ENCODE data around the gene CCT6A. TPM values are rescaled to one million over a fixed set of nuclear protein-coding genes. Genes with fewer than 3 reads are reported as not detected.
A peak's percentile ranks its signal among the peaks of the same experiment; 100 is the strongest.
"Not testable (repeated sequence)": the region's sequence is repeated elsewhere in the genome, so short reads cannot be mapped to it uniquely, and the experiment has no call there.

Gene CCT6A
- total RNA-seq, 1 donor from 2014 or later: 67.2 TPM

DNA sequence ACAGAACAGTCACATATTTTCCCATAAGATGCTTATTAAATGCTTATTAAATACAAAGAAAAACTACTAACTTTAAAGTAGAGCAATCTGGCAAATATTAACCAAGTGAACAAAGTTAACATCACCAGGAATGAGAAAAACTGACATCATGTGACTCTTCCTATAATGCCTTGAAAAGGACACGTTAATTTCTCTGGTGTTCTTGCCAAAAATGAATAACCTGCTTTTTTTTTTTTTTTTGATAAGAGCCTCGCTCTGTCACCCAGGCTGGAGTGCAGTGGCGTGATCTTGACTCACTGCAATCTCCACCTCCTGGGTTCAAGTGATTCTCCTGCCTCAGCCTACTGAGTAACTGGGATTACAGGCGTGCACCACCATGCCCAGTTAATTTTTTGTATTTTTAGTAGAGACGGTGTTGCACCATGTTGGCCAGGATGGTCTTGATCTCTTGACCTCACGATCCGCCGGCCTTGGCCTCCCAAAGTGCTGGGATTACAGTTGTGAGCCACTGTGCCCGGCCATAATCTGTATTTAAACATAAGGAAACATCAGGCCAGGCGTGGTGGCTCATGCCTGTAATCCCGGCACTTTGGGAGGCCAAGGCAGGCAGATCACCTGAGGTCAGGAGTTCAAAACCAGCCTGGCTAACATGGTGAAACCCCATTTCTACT lies 4.0 kb upstream of the CCT6A start:
- intact Hi-C loops (cut with DNase I); DNase-seq; ATAC-seq (ENCODE audit: poor library complexity): not testable (repeated sequence)

GRCh38 chr7:56048245-56048644 lies 3.3 kb upstream of the CCT6A start:
- no peak for DNase-seq
- no peak for ATAC-seq (ENCODE audit: poor library complexity)
- intact Hi-C loops (cut with DNase I): no loop called here

DNA sequence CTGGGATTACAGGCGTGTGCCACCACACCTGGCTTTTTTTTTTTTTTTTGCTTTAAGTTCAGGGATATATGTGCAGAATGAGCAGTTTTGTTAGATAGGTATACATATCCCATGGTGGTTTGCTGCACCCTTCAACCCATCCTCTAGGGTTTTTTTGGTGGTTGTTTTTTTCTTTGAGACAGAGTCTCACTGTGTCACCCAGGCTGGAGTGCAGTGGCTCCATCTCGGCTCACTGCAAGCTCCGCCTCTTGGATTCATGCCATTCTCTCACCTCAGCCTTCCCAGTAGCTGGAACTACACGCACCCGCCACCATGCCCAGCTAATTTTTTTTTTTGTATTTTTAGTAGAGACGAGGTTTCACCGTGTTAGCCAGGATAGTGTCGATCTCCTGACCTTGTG lies 2.8 kb upstream of the CCT6A start:
- intact Hi-C loops (cut with DNase I); ATAC-seq (ENCODE audit: poor library complexity); DNase-seq: not testable (repeated sequence)

GRCh38 chr7:56051053-56051338 lies 569 bp upstream of the CCT6A start:
- intact Hi-C loops (cut with DNase I): no loop called here

DNA sequence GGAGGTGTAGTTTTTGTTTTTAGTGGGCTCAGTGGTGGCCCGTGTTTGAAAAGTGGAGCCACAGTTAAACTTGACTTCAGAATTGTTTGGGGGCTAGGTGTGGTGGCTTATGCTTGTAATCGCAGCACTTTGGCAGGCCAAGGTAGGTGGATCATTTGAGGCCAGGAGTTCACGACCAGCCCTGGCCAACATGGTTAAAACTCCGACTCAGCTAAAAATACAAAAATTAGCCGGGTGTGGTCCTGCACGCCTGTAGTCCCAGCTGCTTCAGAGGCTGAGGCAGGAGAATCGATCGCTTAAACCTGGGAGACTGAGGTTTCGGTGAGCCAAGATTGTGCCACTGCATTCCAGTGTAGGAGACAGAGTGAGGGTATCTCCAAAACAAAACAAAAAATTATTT lies 1.8 kb downstream of the CCT6A start:
- intact Hi-C loops (cut with DNase I): no loop called here
- DNase-seq: no peak
- no peak for ATAC-seq (ENCODE audit: poor library complexity)

More at GRCh38 chr7:56051053-56051338, 569 bp upstream of the CCT6A start:
- DNase-seq (no peak), ATAC-seq (ENCODE audit: poor library complexity) (no peak)

GRCh38 chr7:56053993-56054392 lies 2.4 kb downstream of the CCT6A start:
- intact Hi-C loops (cut with DNase I): no loop called here
- ATAC-seq (ENCODE audit: poor library complexity): no peak
- DNase-seq: no peak

DNA sequence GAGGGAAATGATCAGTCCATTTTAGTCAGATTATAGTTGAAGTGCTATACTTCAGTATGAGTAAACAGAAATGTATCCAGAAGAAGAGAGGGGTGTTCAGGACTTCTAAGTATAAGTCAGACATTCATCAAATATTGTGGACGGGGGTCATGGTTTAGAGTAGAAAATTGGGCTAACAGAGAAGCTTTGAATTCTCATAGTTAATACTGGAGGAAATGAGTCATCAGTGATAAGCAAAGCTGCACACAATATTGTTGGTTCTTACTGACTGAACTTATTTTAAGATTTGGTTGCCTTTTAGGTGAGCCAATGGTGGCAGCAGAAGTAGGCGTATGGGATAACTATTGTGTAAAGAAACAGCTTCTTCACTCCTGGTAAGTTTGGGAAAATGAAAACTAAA lies 10.8 kb downstream of the CCT6A start:
- ATAC-seq (ENCODE audit: poor library complexity): no peak
- DNase-seq: no peak
- intact Hi-C loops (cut with DNase I): no loop called here

DNA sequence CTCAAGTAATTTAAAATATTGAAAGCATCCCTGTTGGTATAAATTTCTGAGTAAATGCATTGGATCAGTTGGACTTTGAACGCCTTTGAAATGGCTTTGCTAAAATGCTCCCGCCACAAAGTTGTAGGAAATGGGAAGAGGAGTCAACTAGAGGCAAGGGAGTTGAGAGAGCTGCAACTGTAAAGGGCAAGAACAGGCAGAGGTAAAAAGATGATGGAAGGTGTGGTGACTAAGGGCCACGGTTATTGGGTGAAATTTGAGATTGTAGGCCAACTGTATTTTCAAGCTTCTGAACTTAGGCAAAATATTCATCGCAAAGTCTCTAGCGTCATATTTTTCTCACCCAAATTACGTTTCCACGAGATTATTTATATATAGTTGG lies 11.9 kb downstream of the CCT6A start:
- ATAC-seq (ENCODE audit: poor library complexity) (no peak), DNase-seq (no peak)
- intact Hi-C loops (cut with DNase I): no loop called here

- intact Hi-C loops (cut with DNase I): no loop called here
- peak; percentile 99 for ATAC-seq (ENCODE audit: poor library complexity)
Observed at GRCh38 chr7:56063882-56064625, 12.5 kb downstream of the CCT6A start, which contains the start of gene SUMF2. Gene SUMF2 (plus strand): TSS chr7:56064286. CDS start chr7:56064312, 26 bp downstream.

GRCh38 chr7:56066376-56066775 lies 14.8 kb downstream of the CCT6A start:
- intact Hi-C loops (cut with DNase I): not testable (repeated sequence)
- peak; percentile 20 for DNase-seq

More at GRCh38 chr7:56063882-56064625, 12.5 kb downstream of the CCT6A start, which contains the start of gene SUMF2:
- peak; percentile 96 for DNase-seq

DNA sequence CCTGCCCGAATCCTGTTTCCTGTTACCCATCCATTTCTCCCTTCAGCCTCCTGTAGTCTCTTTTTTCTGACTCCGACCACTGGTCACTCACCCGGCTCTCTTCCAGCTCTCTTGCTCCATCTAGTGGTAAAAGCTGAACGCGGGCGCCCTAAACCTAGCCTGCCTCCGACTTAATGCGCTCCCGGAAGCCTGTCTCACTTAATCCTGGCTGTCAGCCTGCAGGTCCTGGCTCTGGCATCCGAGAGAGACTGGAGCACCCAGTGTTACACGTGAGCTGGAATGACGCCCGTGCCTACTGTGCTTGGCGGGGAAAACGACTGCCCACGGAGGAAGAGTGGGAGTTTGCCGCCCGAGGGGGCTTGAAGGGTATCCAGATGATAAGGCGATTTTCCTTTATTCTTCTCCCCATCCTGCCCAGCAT lies 22.8 kb downstream of the CCT6A start:
- ATAC-seq (ENCODE audit: poor library complexity) (peak; percentile 90), DNase-seq (peak; percentile 91)
- intact Hi-C loops (cut with DNase I): loop anchor here (10.0 kb wide), 2 partner anchors 70 to 430 kb away; no protein-coding TSS in a partner anchor

More at GRCh38 chr7:56066376-56066775, 14.8 kb downstream of the CCT6A start:
- ATAC-seq (ENCODE audit: poor library complexity): not testable (repeated sequence)

DNA sequence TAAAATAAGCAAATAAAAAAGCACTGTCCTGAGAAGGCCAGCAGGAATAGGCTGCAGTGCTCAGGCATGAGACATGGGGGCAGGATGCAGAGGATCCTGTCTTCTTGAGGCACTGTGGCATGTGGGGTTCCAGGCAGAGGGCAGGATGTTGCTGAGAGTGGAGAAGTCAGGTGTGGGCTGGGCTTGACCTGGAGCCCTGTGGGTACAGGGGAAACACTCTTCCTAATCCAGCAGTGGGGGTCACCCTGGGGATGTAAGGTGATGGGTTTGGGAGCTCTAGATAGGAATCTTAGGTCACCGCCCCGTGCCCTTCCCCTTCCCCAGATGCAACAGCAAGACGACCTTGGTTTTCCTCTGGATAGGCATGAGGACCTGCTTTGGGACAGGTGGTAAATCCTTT lies 26.1 kb downstream of the CCT6A start:
- no peak for ATAC-seq (ENCODE audit: poor library complexity)
- DNase-seq: peak; percentile 17
- intact Hi-C loops (cut with DNase I): loop anchor here (10.0 kb wide), 2 partner anchors 73 to 433 kb away; no protein-coding TSS in a partner anchor

- ATAC-seq (ENCODE audit: poor library complexity): no peak
- peak; percentile 32 for DNase-seq
- intact Hi-C loops (cut with DNase I): loop anchor here (10.0 kb wide), 2 partner anchors 73 to 433 kb away; no protein-coding TSS in a partner anchor
Observed at GRCh38 chr7:56078196-56078595, 26.6 kb downstream of the CCT6A start.

DNA sequence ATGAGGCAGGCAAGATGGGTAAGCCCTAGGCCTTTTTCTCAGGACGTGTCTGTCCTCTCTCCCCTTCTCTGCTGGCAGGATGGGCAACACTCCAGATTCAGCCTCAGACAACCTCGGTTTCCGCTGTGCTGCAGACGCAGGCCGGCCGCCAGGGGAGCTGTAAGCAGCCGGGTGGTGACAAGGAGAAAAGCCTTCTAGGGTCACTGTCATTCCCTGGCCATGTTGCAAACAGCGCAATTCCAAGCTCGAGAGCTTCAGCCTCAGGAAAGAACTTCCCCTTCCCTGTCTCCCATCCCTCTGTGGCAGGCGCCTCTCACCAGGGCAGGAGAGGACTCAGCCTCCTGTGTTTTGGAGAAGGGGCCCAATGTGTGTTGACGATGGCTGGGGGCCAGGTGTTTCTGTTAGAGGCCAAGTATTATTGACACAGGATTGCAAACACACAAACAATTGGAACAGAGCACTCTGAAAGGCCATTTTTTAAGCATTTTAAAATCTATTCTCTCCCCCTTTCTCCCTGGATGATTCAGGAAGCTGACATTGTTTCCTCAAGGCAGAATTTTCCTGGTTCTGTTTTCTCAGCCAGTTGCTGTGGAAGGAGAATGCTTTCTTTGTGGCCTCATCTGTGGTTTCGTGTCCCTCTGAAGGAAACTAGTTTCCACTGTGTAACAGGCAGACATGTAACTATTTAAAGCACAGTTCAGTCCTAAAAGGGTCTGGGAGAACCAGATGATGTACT lies 28.1 kb downstream of the CCT6A start:
- ATAC-seq (ENCODE audit: poor library complexity): peak; percentile 89

DNA sequence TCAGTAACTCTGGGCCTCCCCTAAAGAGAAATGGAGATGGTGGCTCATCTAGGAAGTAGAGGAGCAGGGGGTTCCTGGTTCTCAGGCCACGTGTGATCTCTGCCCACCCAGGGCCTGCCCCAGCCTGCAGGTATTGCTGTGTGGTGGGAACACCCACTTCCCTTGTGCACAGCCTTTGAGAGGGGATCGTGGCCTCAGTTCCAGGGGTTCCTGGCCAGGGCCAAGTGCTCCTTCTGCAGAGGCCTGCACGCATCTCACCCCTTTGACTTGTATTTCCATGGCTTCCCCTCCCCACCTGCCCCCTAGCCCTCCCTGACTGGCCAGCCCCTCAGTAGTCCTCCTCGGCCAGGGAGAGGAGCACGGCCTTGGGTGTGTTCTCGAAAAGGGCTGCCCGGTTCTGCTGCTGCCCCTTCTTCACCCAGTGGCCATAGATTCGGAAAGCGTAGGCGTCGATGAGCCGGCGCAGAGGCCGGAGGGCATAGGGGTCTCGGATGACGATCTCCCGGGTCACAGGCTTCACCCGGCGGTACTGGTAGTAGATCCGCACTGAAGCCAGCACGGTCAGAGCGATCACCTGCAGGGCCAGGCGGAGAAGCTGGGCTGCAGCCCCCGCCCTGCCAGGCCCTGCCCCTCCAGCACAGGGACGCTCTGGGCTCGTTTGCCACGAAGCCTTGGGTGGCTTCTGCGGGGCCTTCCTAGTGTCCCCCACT lies 29.3 kb downstream of the CCT6A start:
- DNase-seq: peak; percentile 27
- intact Hi-C loops (cut with DNase I); ATAC-seq (ENCODE audit: poor library complexity): not testable (repeated sequence)

More for the DNA sequence above, 28.1 kb downstream of the CCT6A start:
- DNase-seq: peak; percentile 92
- intact Hi-C loops (cut with DNase I): loop anchor here (10.0 kb wide), 2 partner anchors 75 to 435 kb away; no protein-coding TSS in a partner anchor

- peak; percentile 38 for DNase-seq
- intact Hi-C loops (cut with DNase I): no loop called here
- ATAC-seq (ENCODE audit: poor library complexity): no peak
Observed at GRCh38 chr7:56081626-56082340, 30.2 kb downstream of the CCT6A start.

DNA sequence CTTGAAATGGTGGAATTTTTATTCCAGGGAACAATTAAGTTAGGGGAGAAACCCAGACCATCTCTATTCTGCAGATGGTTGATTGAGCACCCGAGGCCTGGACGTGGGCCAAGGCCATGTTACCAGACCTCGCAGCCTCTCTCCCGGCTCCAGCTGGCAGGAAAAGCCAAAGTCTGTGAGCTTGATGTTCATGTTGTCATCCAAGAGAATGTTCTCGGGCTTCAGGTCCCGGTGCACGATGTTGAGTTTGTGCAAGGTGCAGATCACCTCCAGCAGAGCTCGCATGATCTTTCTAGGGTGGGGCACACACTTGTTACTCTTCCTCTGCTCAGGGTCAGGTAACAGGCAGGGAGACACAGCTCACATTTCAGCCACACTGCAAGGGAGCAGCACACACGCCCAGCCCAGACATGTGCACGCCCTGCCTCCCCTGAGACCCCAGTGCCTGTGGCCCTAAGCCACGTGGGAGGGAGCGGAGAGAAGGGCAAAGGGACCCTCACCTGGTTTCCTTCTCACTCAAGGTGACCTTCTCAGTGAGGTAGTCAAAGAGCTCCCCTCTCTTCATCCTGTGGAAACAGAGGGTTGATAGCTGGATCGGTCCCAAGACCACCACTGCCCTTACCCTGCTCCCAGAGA lies 31.7 kb downstream of the CCT6A start:
- DNase-seq (peak; percentile 84), ATAC-seq (ENCODE audit: poor library complexity) (peak; percentile 57)
- intact Hi-C loops (cut with DNase I): no loop called here
